Measurements from ENCODE around the gene WDFY4.

WDFY4 gene

GRCh38 chr10:48750019-48750418 lies 65.3 kb downstream of the WDFY4 start:
- no peak for DNase-seq

DNA sequence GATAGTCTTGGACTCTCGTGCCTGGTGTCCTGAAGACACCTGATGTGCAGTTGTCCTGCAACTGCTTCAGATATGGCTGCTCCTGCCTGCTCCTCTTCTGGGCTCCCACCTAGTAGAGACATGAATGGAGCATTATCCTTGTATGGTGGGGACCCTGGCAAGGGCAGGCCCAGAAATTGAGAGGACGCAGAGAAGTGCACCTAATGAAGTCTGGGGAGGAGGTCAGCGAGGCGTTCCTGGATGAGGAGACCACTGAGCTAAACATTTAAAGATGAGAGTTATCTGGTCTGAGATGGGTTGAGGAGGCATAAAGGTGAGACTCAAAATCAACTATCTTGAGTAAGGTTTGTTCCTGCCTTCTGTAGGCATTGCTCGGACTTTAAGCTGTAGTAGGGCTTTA lies 66.3 kb downstream of the WDFY4 start:
- no peak for DNase-seq

DNA sequence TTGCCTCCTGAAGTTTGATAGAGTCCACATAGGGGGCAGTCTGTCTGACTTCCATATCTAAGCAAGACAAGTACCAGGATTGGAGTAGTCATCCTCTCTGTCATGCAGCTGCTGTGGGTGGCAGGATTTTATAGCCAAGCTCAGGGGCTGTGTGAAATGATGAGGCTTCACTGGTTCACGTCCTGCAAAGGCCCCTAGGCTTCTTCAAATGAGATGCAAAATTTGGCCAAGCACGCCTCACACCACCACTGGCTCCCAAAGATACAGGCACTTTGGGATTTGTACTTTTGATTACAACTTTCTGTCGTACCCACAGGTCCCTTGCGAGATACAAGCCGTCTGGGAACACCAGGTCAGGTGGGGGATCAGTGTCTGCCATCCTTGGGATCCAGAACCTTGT lies 67.1 kb downstream of the WDFY4 start:
- no peak for DNase-seq

- no peak for DNase-seq
These were observed 73.7 kb downstream of the WDFY4 start for GRCh38 chr10:48758411-48758810.

DNA sequence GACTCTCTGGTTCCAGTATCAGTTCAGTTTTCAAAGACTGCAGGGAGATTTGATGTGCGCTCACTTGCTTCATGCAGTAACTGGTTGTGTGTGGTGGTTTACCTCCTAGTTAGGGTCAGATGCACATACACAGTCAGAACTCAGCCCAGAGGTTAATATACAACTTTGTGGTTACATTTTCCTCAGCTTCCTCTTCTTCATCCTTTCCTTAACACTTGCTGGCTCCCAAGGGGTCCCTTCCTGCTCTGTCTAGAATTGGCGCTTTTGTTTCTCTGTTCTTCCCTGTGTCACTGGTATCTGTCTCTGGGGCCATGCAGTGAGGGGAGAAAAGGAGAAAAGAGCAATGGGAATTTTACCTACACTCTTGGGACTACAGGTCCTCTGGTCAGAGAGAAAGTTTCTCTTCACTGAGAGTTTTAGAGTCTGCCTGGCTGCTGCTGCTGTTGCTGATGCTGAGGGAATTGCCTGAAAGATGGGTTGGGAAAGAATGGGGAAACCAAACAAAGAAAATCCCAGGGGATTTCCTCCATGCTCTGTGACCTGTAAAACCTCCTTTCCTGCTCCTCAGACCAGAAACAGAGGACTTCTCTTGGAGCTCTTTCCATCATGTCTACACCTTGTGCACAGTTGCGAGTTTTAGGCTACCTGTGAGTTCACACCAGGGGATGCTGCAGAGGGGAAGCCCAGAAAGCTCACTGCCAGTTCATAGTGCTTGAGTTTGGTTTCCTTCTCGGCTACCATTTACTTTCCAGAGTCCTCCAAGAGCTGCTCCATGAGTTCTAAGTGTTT lies 74.6 kb downstream of the WDFY4 start:
- DNase-seq: no peak

- no peak for DNase-seq
These were observed 76.3 kb downstream of the WDFY4 start for GRCh38 chr10:48760983-48761382.

DNA sequence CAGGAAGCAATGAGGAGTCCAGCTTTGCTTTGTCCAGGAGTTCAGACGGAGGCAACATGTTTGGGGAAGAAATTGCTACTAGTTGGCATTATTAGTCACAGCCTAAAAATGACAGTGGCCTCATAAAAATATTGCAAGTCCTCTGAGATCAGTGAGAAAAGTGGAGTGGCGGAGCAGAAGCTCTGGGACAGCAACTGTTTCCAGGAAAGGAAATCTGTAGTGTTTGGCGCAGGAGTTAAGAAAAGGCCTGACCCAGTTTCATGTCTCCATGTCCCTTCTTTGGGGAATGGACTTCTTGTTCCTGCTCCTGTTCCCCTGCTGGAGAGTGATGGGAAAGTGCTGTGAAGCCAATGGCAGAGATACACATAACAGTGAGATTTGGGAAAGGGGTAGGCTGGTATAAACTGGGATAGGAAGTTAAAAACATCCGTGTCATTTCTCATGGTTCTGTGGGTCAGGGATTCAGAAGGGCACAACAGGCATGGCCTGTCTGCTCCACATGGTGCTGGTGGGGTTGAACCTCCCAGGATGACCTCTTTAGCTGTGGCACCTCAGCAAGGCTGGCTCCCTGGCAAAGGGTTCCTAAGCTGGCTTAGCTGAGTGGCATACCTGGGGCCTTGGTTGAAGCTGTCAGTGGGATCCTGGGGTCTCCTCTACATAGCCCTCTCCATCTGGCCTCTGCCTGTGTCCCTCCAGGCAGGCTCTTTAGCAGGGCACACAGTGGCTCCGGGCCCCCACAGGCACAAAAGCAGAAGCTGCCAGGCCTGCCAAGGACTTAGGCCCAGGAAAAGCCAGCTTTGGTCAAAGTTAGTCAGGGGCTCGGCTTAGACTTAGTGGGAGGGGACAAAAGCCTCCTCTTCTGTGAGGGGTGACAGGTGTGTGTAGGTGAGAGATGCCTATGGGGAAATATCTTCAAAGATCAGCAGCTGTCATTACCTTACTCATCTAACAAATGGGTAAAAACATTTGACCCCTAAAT lies 77.7 kb downstream of the WDFY4 start:
- DNase-seq: no peak

DNA sequence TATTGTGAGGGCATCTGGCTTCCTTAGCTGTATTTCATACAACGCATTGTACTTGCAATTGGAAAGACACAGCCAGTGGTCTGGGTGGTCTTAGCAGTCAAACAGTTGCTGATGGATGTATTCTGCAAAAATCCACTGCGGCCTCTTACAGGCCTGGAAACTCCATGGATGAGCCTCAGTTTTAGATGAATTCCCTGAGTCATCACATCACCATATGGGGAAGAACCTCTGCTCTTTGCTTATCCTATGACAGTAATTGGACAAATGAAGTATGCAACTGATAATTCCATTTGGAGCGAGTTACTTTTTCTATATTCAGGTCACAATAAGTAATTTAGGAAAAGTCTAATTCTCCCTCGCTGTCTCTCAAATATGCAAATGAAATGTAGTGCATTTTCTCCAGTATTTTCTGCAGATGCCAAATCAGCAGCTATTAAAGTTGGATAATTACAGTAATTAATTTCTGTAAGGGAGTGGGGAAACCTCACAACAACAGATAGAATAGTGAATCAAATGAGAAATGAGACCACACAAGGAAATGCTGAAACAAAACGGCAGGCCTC lies 78.8 kb downstream of the WDFY4 start:
- no peak for DNase-seq

GRCh38 chr10:48764486-48764885 lies 79.8 kb downstream of the WDFY4 start:
- no peak for DNase-seq

- DNase-seq: no peak
These were observed 80.4 kb downstream of the WDFY4 start for GRCh38 chr10:48765039-48765438.

DNA sequence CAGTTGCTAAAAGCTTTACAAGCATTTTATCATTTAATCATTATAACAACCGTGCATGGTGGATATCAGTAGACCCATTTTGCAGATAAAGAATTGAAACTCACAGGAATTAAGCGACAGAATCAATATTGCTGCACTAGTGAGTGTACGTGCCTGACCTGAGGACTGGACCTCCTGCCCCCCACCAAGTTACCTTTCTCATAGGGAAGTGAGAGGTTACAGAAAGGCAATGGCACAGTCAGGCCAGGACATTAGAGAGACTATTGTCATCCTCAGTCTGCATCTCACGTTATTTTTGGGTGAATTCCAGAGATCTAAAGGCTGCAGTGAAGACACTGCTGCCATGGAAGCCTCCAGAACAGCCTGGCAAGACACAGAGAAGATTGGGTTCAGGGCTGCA lies 80.9 kb downstream of the WDFY4 start:
- DNase-seq: no peak

DNA sequence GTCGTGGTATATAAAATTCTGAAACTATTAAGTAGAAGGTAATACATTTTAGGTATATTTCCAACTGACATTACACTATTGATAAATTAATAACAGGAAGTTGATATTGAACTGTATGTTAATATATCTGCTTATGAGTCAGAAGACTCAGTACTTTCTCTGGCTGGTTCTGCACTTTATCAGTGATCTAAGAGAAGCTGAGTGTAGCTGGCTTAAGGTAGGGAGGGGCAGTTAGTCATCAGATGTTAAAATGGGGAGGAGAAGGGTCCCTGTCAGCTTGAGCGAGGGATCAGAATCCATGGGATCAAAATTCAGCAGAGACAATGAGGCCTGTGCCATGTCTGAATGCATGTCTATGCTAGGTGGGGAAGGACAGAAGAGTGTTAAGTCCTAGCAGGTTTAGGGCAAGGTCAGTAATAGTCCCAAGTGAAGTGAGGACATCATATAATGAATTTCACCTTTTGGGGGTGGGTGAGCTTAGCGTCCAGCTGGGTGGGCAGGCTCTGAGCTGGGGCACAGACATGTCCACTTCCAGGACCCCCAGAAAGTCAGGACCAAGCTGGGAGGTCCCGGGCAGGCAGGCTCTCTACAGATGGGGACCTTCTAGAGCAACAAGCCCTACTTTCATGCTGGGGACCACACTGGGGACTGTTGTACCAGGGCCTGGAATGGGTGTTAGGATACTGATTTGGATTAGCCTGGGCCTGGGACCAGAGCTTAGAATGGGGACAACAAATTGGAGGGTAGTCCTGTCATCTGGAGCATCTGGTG lies 82.9 kb downstream of the WDFY4 start:
- no peak for DNase-seq

- no peak for DNase-seq
These were observed 83.6 kb downstream of the WDFY4 start for GRCh38 chr10:48768144-48768766.

GRCh38 chr10:48768926-48769325 lies 84.3 kb downstream of the WDFY4 start:
- no peak for DNase-seq

GRCh38 chr10:48769706-48770435 lies 85.2 kb downstream of the WDFY4 start:
- no peak for DNase-seq

DNA sequence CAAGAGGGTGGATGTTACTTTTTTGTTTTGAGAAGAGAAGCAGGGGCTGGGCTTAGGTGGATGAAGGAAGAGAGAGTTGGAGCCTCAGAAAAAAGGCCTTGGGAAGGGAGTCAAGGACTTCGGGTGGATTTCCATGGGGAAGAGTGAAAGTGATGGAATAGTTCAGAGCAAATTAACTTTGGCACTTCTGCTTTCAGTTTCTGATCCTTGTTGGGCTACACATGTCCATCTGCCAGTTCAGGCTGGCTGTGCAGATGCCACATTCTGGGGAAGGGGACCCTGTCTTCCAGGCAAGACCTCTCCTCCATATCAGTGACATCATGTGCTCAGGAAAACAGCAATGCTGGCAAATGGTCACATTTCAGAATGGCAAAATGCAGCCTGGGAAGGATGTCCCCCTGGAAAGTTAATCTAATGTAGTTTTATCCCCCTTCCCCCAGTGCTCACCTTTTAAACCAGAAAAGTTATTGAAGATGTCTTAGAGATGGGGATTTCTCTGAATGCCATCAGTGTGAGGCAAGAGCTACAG lies 86.0 kb downstream of the WDFY4 start:
- no peak for DNase-seq

DNA sequence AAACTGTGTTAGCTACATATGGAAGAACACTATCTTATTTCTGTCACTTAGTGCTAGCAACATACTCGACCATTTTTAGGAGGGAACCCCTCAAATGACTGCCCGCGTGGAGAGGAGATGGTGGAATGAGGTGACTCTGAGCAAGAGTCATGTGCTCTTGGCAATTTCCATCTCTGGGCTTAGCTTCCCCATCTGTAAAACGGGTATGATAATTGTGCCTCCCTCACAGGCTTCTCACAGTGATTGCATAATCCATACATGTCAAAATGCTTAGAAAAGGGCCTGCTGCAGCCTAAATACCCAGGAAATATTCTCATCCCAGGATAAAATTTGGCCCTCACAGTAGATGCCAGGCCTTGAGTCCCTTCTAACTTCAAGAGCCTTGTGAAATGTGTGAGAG lies 86.6 kb downstream of the WDFY4 start:
- DNase-seq: no peak

DNA sequence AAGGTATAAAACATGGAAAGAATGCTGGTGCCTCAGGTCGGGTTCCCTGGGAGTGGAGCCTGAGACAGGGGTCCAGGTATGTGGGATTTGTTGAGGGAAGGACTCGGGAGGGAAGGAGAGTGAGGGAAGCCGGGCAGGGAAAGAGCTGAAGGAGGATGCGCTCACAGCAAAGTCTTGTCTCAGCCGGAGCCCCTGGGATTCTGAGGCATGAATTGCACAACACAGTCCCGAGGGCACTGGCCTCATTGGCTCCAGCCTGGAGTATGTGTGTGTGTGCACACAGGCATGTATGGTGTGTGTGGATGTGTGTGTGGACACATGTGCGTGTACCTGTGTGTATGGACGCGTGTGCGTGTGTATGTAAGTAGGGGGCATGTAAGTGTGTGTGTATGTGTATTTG lies 87.4 kb downstream of the WDFY4 start:
- no peak for DNase-seq

- no peak for DNase-seq
These were observed 88.9 kb downstream of the WDFY4 start for GRCh38 chr10:48773580-48773979.

- no peak for DNase-seq
These were observed 89.9 kb downstream of the WDFY4 start for GRCh38 chr10:48774416-48775205.

GRCh38 chr10:48775206-48775517 lies 90.5 kb downstream of the WDFY4 start:
- DNase-seq: no peak

Measured in NCI-H1105 (cell line).